D721Med (cell line): ENCODE data around the gene ZEB2.

ENCODE experiments used
- DNase-seq: peaks from one replicate; pipeline ENCODE4 v3.0.0; 2011; ENCODE audit warnings: low spot score; ENCODE audit not compliant: insufficient read length
- FAIRE-seq: peaks from 2 replicates; lab custom pipeline; 2011; peaks lifted over from hg19 to GRCh38; lab: Jason Lieb, UNC
- TF ChIP-seq, protein P1 (sequence below): IDR thresholded peaks from 2 replicates; pipeline ENCODE4 v1.5.1; 2012; ENCODE audit warnings: mild to moderate bottlenecking, control low read depth; ENCODE audit not compliant: insufficient read depth; ENCODE audit errors: missing control alignments

Gene ZEB2

DNA sequence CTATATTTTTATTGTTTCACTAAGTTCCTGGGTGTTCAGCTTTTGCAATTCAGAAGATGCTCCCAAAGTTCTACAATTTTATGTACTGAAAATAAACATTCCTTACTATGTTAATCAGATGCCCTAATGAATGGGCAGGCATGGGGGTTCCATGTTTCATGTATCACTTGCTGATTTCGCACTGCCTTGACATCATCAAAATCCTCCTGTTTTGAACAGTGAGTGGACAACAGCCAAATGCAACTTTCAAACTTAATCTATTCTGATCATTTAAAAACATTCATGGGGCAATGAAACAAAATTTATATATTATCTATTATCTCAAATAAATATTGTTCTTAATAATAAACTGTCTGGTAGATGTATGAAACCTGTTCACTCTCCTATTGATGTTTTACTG lies 43.2 kb downstream of the ZEB2 start:
- DNase-seq, result no peak
- no peak for FAIRE-seq
- TF ChIP-seq, protein P1, sequence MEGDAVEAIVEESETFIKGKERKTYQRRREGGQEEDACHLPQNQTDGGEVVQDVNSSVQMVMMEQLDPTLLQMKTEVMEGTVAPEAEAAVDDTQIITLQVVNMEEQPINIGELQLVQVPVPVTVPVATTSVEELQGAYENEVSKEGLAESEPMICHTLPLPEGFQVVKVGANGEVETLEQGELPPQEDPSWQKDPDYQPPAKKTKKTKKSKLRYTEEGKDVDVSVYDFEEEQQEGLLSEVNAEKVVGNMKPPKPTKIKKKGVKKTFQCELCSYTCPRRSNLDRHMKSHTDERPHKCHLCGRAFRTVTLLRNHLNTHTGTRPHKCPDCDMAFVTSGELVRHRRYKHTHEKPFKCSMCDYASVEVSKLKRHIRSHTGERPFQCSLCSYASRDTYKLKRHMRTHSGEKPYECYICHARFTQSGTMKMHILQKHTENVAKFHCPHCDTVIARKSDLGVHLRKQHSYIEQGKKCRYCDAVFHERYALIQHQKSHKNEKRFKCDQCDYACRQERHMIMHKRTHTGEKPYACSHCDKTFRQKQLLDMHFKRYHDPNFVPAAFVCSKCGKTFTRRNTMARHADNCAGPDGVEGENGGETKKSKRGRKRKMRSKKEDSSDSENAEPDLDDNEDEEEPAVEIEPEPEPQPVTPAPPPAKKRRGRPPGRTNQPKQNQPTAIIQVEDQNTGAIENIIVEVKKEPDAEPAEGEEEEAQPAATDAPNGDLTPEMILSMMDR, result no peak

DNA sequence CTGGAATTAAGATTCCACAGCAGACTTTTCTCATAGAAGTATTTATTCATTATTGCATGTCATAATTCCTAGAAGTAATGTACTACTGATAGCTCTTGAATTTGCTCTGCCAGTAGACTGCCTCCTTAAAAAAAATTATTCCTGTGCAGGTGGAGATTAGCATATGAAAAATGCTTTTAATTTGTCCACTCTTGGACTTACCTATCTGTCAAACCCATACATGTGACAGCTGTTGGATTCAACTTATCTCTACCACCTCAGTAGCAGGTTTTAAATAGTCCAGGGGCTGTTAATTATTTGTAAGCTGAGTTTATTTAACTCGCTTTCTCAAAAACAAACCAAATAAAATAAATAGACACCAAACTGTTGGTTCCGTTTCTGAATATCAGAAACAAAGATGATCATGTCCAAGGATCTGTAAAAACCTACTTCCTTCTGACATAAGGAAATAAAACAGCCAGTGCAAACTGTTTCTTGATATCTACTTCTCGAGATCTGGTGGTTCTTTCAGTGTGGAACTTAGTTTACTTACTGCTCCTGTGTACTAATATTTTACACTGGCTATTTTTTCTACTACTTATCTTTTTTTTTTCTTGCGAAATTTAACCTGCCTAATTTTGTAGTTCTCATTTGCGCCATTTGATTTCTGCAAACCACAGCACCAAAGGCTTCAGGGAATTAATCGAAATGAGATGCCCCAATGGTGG lies 44.2 kb downstream of the ZEB2 start:
- no peak for DNase-seq
- TF ChIP-seq, protein P1, result no peak
- FAIRE-seq, result no peak

DNA sequence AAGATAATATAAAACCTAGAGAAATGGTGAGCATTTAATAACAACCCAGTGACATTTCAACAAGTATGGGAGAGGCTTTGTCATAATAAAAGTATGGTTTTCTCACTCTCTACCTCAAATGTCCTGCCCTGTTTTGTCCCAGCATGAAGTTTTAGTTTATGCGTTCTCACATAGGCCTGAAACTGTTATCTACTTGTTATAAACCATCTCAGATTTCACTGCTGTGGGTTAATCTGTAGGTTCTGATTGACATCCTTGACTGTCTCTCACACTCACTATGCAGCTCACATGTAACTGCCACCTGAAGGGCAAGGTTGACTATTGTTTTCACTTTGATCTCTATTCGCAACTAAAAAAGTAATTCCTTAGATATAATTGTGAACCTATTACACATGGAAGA lies 44.9 kb downstream of the ZEB2 start:
- FAIRE-seq (no peak), DNase-seq (no peak)
- TF ChIP-seq, protein P1, result no peak

DNA sequence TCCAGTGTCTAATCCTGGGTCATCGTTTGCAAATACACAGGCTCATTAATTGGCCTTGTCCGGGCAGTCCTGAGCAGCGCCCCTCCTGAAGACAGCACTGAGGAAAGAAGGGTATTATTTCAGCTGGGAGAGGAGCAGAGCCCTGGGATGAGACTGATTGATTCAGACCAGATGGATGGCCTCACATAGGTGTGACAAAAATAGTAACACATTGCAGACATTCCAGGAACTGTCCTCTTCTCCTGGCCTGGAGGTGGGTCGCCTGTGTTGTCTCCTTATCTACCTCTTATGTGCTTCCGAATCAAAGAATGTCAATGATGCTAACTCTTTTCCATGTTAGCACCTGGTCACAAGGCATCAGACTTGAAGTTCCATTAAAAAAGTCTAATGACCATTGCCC lies 45.9 kb downstream of the ZEB2 start:
- no peak for DNase-seq
- no peak for FAIRE-seq
- TF ChIP-seq, protein P1, result no peak

DNA sequence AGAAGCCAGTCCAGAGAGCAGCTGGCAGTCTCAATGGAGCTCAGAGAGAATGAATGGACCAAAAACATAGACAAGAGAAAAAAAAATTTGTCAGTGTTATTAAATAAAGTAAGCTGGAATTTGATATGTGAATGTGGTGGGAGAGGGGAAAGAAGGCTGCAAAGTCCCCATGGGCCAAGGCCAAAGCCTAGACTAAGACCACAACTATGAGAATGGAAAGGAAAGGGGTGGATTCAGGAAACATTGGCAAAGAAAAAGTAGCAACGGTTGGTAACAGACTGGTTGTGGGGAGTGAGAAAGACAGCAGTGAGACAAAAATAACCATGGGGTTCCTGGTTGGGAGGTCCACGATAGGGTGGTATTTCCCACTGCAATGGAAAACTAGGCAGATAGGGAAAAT lies 47.0 kb downstream of the ZEB2 start:
- FAIRE-seq, result no peak
- no peak for DNase-seq
- TF ChIP-seq, protein P1, result no peak

DNA sequence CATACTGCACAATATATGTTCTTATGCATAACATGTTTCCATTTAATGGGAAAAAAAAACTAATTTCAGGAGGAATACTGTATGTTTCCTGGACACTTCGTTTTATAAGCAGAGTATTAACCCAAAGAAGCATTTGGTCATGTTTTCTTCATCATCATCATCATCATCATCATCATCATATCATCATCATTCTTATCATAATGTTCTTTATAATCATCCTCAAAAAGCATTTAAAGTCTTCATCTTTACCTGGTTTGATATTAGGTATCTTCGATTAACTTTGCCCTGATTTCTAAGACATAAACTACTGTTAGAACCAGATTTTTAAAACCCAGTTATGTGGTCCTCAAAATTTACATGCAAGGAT lies 47.9 kb downstream of the ZEB2 start:
- DNase-seq (no peak), FAIRE-seq (no peak)
- TF ChIP-seq, protein P1, result no peak

DNA sequence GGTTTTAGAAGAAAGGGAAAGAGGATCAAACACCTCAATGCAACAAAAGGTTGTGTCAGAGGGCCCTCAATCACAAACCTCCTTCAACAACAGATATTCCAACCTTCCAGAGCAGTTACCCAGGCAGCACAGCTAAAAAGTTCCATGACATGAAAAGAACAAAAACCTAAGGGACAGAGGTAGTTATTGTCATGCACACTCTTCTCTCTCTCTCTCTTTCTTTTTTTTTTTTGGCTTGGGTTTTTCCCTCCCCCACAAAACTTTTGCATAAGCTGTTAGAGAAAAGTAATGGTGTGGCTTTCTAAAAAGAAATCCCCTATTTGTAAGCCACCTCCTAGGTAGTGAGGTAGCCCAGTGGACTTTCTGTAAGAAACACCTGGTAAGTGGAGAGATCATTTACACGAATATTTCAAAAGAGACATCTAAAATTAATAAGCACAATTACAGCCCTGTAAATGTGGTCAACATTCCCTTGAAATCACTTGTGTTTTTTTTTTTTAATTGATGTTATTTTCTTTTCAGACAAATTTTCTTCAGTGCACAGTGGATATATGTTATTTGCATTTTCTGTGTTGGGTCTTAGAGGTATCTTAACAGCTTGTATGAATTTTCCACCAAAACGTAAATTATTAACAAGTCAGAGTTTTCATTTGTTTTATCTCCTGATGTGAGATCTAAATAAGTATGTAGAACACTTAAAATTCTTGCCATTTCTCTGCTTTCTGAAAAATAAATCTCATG lies 48.4 kb downstream of the ZEB2 start:
- TF ChIP-seq, protein P1, result no peak
- FAIRE-seq, result no peak
- no peak for DNase-seq
